Chondrocyte (in vitro differentiated cells): ENCODE data around the gene MND1. TPM values are rescaled to one million over a fixed set of nuclear protein-coding genes. Genes with fewer than 3 reads are reported as not detected.

ENCODE experiments used
- DNase-seq: peaks from one replicate; pipeline ENCODE4 v3.0.0; 2021; ENCODE audit warnings: mixed read lengths, low spot score
- H3K27ac Mint-ChIP-seq: one replicate; pipeline ENCODE4 v1.8.0; 2021; ENCODE audit warnings: mild to moderate bottlenecking, moderate library complexity, mixed read lengths; ENCODE audit not compliant: unreplicated experiment
- H3K27me3 Mint-ChIP-seq: 2 replicates; pipeline ENCODE4 v1.8.0; 2021; ENCODE audit warnings: low read depth, mixed read lengths
- H3K36me3 Mint-ChIP-seq: 2 replicates; pipeline ENCODE4 v1.8.0; 2021; ENCODE audit warnings: low read depth, mixed read lengths
- H3K4me1 Mint-ChIP-seq: 2 replicates; pipeline ENCODE4 v1.8.0; 2021; ENCODE audit warnings: low read depth, mild to moderate bottlenecking, mixed read lengths
- H3K4me3 Mint-ChIP-seq: one replicate; pipeline ENCODE4 v1.8.0; 2021; ENCODE audit warnings: mild to moderate bottlenecking, moderate library complexity, mixed read lengths; ENCODE audit not compliant: unreplicated experiment
- H3K9me3 Mint-ChIP-seq: 2 replicates; pipeline ENCODE4 v1.8.0; 2021; ENCODE audit warnings: low read depth, mixed read lengths
- CTCF ChIP-seq: fragments of 200-600 bp; sonication (generic); IDR thresholded peaks from 2 replicates; pipeline ENCODE4 v1.5.0; 2021; ENCODE audit warnings: antibody characterized with exemption, mild to moderate bottlenecking, moderate library complexity
- total RNA-seq: library from RNA; stranded (reverse); gene quantifications from 3 replicates; pipeline ENCODE4 v1.2.1, GENCODE V29; 2021

Gene MND1
- total RNA-seq, 1 donor from 2014 or later = 0.90 TPM

- no peak overlapping the region for H3K4me3 Mint-ChIP-seq
- peaks cover 13% of the 10 kb centered on the region for H3K4me1 Mint-ChIP-seq
- no peak overlapping the region for H3K27ac Mint-ChIP-seq
- no peak for TF ChIP-seq CTCF
- no peaks in the 10 kb centered on the region for H3K27me3 Mint-ChIP-seq
- no peak for DNase-seq
- peaks cover 5% of the 10 kb centered on the region for H3K36me3 Mint-ChIP-seq
- peaks cover 15% of the 10 kb centered on the region for H3K9me3 Mint-ChIP-seq
Observed at GRCh38 chr4:153371701-153372234, 27.3 kb downstream of the MND1 start.

GRCh38 chr4:153372967-153373562 lies 28.6 kb downstream of the MND1 start:
- no peak overlapping the region for H3K27ac Mint-ChIP-seq
- H3K4me1 Mint-ChIP-seq = peaks cover 13% of the 10 kb centered on the region
- no peak for DNase-seq
- peaks cover 5% of the 10 kb centered on the region for H3K36me3 Mint-ChIP-seq
- no peak overlapping the region for H3K4me3 Mint-ChIP-seq
- TF ChIP-seq CTCF = no peak
- no peaks in the 10 kb centered on the region for H3K27me3 Mint-ChIP-seq
- H3K9me3 Mint-ChIP-seq = peaks cover 15% of the 10 kb centered on the region

- Mint-ChIP-seq H3K9me3 (peaks cover 15% of the 10 kb centered on the region), H3K4me1 (peaks cover 13% of the 10 kb centered on the region), H3K4me3 (no peak overlapping the region), H3K27ac (no peak overlapping the region), H3K36me3 (peaks cover 5% of the 10 kb centered on the region), H3K27me3 (no peaks in the 10 kb centered on the region)
- TF ChIP-seq CTCF = no peak
- DNase-seq = no peak
Observed at GRCh38 chr4:153374442-153374841, 30.0 kb downstream of the MND1 start.

DNA sequence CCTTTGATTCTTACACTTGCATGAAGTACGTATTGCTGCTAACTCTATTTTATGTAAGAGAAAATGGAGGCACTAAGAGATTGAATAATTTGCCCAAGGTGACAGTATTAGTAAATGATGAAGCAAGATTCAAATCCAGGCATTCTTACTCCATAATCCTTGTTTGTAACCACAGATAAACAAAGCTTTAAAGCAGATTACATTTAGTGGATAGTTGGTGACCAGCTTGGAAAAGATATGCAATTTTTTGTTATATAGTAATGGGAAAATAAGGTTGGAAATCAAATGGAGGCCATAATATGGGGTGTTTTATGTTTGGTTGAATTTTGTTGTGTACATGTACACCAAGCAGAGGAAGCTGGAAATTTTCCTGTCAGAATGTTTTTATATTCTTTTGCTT lies 30.8 kb downstream of the MND1 start:
- peaks cover 13% of the 10 kb centered on the region for H3K4me1 Mint-ChIP-seq
- no peak overlapping the region for H3K4me3 Mint-ChIP-seq
- H3K36me3 Mint-ChIP-seq = peaks cover 5% of the 10 kb centered on the region
- DNase-seq = no peak
- no peak for TF ChIP-seq CTCF
- no peaks in the 10 kb centered on the region for H3K27me3 Mint-ChIP-seq
- no peak overlapping the region for H3K27ac Mint-ChIP-seq
- peaks cover 15% of the 10 kb centered on the region for H3K9me3 Mint-ChIP-seq

GRCh38 chr4:153383131-153383530 lies 38.6 kb downstream of the MND1 start:
- Mint-ChIP-seq H3K4me1 (peaks cover 18% of the 10 kb centered on the region), H3K4me3 (no peak overlapping the region), H3K9me3 (no peaks in the 10 kb centered on the region), H3K27ac (peak overlapping the region; percentile 67), H3K27me3 (no peaks in the 10 kb centered on the region), H3K36me3 (no peaks in the 10 kb centered on the region)
- DNase-seq = no peak
- no peak for TF ChIP-seq CTCF
